ENCODE data around the gene TH.
"Not testable (repeated sequence)": the region's sequence is repeated elsewhere in the genome, so short reads cannot be mapped to it uniquely, and the experiment has no call there.

Gene TH

DNA sequence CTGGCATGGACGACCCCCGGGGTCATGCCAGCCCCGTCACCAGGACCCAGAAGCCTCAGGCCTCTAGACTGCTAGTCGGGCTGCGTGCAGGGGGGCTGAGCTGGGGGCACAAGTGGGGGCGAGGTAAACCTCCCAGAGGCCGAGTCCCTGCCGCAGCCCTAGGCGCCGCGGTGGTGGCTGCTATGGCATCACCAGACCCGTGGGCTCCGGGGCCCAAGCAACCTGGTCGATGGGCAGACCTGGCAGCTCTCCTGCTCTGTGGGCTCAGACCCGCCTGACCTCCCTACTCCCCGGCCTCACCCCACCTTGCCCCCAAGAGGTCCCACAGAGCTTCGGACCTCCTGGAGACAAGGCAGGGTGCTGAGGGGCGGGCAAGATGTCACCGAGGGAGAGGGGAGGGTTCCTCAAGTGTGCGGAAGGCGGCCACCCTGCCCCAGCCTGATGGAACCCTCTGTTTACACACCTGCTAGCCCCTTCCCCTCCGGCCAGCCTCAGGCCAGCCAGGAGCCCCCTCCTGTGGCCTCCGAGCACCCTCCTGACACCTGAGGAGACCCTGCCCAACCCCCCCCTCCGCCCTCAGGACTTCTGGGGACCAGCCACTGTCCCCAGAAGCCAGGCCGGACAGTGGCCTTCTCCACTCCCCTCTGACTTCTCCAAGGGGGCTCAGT is 41.8 kb downstream of the TH start:
- DNase-seq = no peak

DNA sequence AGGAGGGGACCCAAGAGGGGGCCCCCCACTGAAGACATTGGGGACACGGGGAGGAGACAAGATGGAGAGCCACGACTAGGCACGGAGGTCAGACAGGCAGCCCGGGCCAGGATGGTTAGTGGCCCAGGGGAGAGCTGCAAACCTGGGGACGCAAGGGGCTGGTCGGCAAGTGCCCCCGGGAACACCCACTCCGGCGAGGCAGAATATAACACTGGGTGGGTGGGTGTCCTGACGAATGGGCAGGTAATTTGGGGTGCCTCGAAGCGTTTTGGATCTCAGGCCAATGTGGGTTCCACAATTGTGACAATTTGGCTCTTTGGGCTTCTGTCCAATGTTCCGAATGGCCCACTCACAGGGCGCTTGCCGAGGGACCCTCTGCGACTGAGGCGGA is 42.3 kb downstream of the TH start:
- DNase-seq = no peak

DNA sequence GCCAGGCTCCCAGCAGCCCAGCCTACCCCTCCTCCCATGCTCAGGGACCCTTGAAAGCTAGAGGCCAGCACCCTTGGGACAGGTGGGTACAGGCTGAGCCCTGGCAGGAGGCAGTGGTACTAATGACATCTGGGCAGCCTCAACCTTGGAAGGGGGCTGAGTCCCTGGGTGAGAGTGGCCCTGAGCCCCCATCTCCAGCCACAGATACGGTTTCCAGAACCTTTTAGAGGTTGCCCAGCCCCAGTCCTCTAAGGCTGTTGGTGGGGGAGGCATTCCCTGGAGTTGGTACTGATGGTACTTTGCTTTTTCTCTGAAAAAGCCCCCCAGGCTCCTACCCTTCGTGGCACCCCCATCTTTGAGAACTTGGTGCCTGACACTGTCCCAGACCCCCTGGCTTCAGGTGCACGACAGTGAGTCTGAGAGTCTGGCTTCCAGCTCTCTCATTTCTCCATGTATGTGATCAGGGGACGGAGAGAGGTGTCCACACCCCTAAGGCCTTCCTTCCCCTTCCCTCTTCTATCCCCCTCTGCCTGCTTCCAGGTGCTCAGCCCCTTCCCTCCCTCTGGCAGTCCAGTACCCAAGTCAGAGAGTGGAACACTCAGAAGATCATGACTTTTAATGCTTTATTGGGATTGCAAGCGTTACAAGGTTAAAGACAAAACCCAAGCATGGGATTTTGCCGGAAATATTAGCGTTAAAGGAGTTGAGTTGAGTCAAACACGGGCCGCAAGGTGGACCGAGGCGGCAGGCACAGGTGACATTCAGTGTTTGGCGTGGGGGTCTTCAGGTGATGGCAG is 42.9 kb downstream of the TH start:
- DNase-seq = no peak

DNA sequence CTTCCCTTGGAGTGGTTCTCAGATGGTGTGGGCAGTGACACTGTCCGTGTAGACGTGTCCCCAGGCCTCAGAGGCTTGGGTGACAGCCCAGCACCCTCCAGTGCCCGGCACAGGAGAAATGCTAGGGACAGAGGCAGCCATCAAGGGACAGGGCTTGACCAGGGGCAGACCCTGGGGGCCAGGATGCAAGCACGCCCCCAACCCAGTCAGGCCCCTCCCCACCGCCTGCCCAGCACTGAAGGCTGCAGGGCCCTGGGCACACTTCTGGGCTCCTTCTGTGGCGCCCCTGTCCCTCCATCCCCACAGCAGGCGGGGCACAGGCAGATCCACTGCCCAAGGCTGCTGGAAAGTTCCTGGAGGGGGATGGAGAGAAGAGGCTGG is 43.5 kb downstream of the TH start:
- no peak for DNase-seq

DNA sequence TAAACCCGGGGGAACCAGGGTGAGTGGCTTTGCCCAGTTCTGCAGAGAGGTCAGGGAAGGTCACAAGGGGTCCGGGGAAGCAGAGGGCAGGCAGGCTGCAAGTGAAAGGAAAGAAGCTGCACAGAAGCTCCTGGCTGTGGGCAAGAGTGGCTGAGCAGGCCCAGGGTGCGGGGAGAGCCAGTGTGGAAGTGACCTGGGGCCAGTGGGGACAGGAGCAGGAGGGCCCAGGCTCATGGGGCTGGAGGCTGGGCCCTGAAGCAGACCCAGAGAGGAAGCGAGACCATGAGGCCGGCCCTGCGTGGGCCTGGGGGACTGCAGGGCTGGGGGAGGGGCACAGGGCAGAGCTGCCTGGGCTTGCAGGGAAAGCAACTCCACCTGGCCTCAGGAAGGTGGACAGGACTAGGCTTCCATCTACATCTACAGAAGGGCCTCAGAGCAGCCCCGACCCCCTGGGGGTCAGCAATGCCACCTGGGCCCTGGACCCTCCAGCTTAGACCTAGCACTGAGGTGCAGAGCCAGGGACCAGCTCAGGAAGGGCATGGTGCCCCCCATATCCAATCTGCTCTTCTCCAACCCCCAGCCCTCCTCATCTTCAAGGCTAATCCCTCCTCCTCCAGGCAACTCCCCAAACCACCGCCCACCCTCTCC is 44.0 kb downstream of the TH start:
- no peak for DNase-seq

DNA sequence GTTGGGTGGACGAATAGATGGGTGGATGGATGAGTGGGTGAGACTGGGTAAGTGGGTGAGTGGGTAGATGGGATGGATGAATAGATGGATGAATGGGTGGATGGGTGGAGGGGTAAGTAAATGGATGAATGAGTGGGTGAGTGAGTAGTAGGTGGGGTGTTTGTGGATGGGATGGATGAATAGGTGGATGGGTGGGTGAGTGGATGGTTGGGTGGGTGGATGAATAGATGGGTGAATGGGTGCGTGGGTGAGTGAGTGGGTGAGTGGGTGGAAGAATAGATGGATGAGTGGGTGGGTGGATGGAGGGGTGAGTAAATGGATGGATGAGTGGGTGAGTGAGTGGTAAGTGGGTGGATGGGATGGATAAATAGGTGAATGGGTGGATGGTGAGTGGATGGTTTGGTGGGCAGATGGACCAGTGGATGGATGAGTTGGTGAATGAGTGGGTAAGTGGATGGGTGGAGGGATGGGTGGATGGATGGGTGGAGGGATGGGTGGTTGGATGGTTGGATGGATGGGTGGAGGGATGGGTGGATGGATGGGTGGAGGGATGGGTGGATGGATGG is 45.0 kb downstream of the TH start:
- no peak for DNase-seq

DNA sequence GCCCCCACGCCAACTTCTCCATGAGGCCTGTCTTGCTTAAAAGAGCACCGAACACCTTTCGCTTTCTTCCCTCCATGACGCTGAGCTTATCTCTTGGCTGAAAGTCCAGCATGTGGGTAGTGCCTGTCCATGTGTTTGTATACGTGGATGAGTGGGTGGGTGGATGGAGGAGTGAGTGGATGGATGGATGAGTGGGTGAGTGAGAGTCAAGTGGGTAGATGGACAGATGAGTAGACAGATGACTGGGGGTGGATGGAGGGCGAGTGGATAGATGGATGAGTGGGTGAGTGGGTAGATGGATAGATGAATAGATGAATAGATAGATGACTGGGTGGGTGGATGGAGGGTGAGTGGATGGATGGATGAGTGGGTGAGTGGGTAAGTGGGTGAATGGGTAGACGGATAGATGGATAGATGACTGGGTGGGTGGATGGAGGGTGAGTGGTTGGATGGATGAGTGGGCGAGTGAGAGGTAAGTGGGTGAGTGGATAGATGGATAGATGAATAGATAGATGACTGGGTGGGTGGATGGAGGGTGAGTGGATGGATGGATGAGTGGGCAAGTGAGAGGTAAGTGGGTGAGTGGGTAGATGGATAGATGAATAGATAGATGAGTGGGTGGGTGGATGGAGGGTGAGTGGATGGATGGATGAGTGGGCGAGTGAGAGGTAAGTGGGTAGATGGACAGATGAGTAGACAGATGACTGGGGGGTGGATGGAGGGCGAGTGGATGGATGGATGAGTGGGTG is 46.7 kb downstream of the TH start:
- not testable (repeated sequence) for DNase-seq

DNA sequence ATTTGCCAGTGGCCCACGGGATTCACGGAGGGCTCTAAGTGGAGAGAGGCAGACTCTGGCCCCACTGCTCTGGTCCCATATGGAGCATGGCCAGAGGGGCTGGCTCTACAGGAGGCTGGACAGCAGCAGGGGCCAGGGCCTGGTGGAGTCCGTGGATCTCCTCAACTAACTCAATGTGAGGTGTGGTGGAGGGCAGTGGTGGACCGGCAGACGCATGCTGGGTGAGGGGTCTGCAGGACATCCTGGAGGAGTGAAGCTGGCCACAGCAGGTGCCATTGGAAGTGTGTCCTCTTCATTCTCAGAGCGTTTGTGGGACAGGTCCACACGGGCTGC is 48.0 kb downstream of the TH start:
- no peak for DNase-seq

DNA sequence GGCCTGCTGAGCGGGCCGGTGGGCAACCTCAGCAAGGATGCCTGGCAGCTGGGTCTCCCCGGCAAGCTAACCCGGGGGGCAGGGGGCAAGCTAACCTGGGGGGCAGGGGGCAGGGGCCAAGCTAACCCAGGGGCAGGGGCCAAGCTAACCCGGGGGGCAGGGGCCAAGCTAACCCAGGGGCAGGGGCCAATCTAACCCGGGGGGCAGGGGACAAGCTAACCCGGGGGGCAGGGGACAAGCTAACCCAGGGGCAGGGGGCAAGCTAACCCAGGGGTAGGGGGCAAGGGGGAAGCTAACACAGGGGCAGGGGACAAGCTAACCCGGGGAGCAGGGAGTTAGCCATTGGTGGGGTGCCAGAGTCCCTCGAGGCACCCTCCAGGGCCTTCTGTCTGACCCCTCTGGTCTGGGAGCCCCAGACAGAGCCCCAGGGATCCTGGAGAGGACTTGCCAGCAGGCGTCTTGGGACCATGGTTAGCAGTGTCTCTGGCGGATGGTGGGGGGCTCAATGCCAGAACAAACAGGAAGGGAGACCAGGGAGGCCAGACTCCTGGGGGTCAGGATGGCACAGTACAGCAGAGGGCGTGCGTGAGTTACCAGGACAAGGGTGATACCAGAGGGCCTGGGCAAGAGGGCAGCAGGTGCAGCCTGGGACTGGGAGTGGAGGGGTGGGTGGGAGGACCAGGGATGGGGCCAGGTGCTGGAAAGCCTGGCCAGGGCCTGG is 48.5 kb downstream of the TH start:
- DNase-seq = peak; percentile 41

DNA sequence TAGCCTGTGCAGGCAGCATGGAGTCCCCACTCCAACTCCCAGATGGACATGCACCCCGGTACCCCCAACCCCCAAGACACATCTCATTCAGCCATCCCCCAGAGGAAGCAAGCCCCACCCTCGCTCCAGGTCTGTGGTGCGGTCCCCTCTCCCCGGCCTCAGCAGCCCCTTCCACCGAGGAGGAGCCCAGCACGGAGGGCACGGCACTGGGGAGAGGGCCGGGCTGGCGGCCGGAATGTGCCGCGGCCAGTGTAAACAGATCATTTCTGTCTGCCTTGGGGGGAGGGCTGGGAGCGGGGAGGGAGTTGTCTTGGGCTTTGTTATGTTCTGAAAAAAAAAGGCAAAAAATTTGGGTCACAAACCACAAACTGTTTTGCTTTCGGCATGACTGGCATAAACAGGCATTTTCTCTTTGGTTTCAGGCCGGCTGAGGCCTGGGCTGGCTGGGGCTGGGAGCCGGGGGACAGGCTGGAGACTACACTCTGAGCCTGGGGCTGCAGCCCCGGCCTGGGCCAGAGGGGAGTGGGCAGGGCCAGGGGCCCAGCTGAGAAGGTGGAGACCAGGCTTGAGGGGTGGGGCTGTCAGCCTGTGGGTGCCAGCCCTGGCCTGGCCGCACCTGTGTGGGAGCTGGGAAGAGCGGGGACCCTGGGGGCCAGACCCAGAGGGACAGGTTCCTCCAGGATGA is 49.3 kb downstream of the TH start:
- DNase-seq = peak; percentile 92

DNA sequence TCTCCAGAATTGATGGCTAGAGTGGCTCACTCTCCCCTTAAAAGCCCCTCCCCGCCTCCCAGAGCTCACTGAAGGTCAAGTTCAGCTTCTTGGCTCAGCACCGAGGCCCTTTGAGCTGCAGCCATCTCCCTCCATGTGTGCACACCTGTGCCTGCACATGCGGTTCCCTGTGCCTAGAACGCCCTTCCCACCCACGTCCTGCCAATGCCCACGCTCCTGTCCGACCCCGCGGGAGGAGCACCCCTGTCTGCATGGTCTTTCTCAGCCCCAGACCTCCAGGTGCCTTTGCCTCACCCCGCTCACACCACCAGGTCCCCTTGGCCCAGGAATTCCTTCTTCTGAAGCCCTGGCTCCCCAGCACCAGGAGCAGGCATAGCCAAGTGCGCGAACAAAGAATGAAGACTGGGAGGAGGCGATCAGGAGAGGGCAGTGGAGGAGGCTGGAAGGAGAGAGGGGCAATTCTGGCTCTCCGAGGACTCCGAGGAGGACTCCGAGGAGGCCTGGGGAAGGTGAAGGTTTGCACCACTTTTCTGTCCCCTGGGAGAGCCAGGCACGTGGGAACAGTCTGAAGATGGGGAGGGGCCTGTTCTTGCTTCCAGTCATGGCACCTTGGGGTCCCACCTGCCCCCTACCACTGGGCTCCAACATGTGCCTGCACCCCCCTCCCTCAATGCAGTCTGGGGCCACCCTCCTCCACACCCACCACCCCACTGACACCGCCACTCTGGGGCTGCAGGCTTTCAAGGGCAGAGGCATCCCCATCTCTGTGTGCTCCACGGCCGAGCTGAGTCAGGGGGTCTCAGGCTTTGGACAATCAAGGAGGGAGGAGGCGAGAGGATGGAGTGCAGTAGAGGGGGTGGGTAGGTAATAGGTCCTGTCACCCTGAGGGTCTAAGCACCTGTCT is 50.1 kb downstream of the TH start:
- no peak for DNase-seq

DNA sequence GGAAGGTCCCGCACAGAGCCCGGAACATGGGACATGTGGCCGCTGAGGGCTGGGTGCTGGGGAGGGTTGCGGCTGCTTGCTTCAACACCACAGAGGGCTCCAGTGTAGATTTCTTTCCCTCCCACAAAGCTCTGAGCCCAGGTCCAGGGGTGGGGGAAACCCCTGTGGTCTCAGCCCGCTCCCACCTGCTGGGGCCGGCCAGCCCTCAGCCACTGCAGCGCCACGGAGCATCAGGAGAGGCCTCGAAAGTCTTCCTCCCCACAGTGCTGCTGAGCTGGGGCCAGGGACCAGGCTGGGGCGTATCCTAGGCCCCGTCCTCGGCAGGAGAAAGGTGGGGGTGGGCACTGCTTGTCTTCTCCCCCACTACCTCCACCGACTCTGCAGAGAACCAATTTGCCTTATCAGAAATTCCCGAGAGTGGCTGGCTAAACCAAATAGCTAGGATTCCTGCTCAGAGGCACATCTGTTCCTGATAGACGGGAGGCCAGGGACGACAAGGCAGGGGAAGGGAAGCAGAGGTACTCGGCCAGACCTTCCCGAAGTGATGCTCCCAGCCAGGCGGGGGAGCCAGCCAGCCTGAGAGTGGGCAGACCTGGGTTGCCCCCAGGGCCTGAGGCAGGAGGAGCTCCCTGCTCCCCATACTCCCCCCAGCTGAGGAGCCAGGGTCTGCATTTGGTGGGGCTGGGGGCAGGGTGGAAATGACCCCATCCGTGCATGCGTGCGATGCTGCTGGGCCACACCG is 51.1 kb downstream of the TH start:
- DNase-seq = peak; percentile 66

DNA sequence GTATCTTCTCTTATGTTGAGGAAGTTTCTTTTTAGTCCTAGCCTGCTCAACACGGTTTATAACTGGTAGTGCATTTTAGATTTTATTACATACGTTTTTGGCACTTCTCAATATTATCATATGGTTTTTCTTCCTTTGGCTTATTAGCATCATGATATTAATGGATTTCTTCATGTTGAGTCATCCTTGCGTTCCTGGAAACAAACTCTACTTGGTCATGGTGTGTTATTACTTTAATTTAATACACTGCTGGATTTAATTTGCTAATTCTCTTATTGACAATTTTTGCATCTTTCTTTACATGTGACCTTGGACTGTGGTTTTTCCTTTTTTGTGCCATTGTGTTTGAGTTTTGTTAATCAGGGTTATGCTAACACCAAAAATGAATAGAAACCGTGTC is 52.9 kb downstream of the TH start:
- DNase-seq = peak; percentile 49

DNA sequence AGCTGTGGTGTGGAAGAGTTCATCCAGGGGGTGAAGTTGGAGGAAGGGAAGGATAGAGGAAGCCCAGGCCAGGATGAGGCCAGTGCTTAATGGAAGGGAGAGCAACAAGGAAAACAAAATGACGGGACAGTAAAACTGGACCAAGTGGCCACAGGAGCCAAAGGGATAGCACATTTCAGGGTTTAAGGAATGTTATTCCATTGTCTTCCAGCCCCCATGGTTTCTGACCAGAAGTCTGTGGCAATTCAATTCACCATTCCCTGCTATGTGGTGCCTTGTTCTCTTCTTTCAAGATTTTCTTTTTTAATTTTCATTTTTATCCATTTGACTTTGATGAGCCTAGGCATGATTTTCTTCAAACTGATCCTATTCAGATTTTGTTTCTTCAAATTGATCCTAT is 54.9 kb downstream of the TH start:
- no peak for DNase-seq

DNA sequence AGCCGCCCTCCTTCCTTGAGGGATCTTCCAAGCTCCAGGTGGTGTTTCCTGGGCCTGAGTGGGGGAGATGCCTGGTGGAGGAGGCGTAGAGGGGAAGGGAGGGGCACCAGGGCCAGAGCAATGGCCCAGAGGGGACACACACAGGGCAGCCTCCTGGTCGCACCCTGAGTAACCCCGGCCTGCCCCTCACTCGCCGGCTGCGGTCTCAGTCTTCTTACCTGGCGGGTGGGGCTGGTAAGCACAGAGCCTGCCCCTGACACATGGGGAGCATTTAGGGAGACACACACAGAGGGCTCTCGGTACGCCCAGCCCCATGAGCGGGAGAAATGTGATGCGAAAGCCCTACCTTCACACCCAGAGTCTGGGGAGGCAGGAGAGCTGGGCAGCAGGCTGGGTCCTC is 56.3 kb downstream of the TH start:
- DNase-seq = no peak

DNA sequence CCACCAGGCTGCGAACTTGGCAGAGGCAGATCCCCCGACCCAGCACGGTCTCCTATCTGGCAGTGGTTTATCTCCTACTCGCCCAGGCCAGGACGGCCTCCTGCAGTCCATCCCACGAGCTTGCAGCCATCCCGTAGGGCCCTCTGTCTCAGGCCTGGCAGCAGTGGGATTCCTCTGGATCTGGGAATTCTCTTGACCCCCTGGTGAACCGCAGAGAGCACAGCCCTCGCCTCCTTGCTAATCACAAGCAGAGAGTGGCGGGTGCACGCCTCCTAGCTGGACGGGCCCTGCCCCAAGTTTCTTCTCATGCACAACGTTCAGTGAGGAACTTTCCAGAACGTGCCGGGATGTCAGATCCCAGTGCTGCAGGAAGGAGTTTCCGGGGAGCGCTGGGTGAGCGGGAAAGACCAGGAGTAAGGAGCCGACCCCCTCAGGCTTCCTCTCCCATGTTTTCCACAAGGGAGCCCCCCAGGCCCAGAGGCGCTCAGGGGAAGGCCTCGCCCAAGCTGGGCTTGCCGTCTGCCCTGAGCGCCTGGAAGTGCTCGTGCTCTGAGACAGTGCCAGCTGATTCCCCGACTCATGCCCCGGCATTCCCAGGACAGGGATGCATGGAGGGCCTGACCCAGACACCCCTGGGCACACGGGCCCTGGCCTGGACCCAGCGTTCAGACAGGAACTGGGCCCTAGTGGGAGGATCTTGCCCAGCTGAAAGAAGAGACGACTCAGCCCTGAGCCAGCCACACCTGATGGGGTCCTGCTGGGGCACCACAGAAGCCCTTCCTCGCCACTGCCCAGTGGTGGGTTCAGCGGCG is 57.0 kb downstream of the TH start:
- no peak for DNase-seq
